Activated T-helper 1 cell treated with anti-CD3 and anti-CD28 coated beads, Interleukin-12 subunit alpha, Interleukin-12 subunit beta, Interleukin-2, Interleukin-4 antibody, amounts not matched to agents 30 ng/mL and 10 ng/mL and 1 ng/mL, durations not matched to agents 14 hours and 24 hours and 36 hours (primary cell): Measurements from ENCODE around the gene INO80E. TPM values are rescaled to one million over a fixed set of nuclear protein-coding genes. Genes with fewer than 3 reads are reported as not detected.

Experiments
- DNase-seq: peaks from one replicate; pipeline ENCODE4 v3.0.0; 2021; ENCODE audit warnings: low spot score
- H3K27ac Mint-ChIP-seq: one replicate; pipeline ENCODE4 v1.8.0; 2021; ENCODE audit warnings: mild to moderate bottlenecking, mixed read lengths
- H3K27me3 Mint-ChIP-seq: one replicate; pipeline ENCODE4 v1.8.0; 2022; ENCODE audit warnings: mild to moderate bottlenecking, moderate library complexity, mixed read lengths; ENCODE audit not compliant: insufficient read depth
- H3K36me3 Mint-ChIP-seq: one replicate; pipeline ENCODE4 v1.8.0; 2021; ENCODE audit warnings: low read depth, mixed read lengths
- H3K4me1 Mint-ChIP-seq: one replicate; pipeline ENCODE4 v1.8.0; 2021; ENCODE audit warnings: low read depth, mixed read lengths
- H3K4me3 Mint-ChIP-seq: one replicate; pipeline ENCODE4 v1.8.0; 2021; ENCODE audit warnings: mild to moderate bottlenecking, moderate library complexity, mixed read lengths
- H3K9me3 Mint-ChIP-seq: one replicate; pipeline ENCODE4 v1.8.0; 2021; ENCODE audit warnings: mixed read lengths
- intact Hi-C: fragments of 100-400 bp; cut with micrococcal nuclease; formaldehyde crosslinking; loops from one replicate; pipeline ENCODE4 v1.15.1; 2024
- total RNA-seq: library from RNA; stranded (reverse); gene quantifications from 2 replicates; pipeline ENCODE4 v1.2.3, GENCODE V29; 2022

Gene INO80E
- total RNA-seq, 1 donor from 2014 or later: 137 TPM

DNA sequence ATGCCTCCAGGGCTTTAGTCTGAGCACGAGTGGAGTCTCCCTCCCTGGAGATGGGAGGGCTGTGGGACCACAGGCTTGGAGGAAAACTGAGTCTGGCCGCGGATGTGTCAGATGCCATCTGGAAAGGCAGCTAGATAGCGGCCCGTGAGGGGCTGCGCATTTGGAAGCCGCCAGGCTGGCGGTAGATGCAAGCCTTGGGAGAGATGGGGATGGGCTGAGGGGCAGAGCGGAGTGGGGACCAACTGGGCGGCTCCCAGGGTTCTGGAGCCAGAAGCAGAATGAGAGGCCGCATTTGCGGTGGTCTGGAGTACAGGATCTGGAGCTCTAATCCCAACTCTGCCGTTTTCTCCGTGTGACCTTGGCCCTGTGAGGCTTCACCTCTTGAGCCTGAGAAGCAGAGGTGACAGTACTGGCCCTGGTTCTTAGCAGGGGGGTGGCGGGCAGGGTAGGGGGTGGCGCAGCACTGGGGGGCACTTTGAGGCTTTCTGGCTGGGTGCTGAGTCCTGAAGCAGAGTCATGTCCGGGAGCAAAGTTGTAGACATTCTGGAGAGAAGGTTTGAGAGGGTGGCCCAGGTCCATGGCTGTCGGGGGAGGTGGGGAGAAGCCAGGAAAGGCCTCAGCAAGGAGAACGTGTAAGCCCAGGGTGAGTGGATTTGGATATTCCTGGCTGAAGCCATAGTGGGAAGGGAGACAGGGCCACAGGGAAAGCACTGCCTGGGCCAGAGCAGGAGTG is 6.7 kb downstream of the INO80E start:
- Mint-ChIP-seq H3K27ac (peak overlapping the region; percentile 36), H3K9me3 (no peaks in the 10 kb centered on the region), H3K36me3 (peaks cover 31% of the 10 kb centered on the region), H3K27me3 (peaks cover 2% of the 10 kb centered on the region), H3K4me3 (no peak overlapping the region), H3K4me1 (peaks cover 18% of the 10 kb centered on the region)
- intact Hi-C loops: no loop called here
- DNase-seq: no peak

DNA sequence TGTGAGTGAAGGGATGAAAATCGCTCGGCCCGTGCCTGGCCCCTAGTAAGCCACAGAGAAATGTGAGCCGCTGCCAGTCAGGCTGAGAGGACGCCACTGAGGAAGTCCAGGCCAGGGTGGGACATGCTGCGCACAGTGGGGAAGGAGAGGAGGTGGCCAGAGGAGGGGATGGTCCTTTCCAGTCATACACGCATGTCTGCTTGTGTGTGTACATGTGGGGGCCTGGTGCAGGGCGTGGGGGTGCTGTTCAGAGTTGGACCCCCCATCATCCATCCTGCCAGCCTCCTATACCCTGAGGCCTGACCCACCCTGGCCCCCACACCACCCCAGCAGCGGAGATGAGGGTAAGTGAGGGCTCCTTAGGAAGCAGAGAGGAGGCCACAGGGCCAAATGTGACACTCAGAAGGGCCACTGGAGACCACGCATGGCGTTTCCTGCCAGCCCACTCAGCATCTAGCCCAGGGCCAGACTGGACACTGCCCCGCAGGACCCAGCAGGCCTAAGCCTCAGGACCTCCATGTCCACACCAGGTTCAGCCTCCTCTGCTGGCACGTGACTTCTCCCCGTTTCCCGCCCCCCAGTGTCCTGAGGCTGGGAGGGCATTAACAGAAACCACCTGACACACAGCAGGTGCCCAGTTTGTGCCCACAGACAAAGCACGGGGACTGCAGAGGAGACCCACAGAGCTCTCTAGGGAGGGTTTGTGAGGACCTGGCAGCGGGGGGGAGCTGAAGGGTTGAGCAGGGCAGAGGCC is 7.8 kb downstream of the INO80E start:
- Mint-ChIP-seq H3K36me3 (peaks cover 22% of the 10 kb centered on the region), H3K27me3 (peaks cover 7% of the 10 kb centered on the region), H3K4me3 (no peak overlapping the region), H3K4me1 (peaks cover 10% of the 10 kb centered on the region), H3K9me3 (no peaks in the 10 kb centered on the region), H3K27ac (no peak overlapping the region)
- no peak for DNase-seq
- intact Hi-C loops: no loop called here

DNA sequence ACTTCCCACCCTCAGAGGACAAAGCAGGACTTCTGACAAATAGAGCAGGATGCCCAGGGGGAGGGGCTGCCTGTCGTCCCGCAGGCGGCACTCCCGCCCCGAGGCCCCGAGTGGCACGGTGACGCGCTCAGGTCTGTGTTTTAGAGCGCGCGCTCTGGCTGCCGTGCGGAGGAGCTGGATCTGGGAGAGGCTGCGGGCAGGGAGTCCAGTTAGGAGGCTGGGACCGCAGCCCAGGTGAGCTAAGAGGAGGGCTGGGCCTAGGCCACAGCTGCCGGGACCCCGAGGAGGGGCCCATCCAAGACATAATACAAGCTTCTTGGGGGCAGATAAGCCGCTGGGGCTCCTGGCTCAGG is 8.4 kb downstream of the INO80E start:
- no peak overlapping the region for H3K4me3 Mint-ChIP-seq
- peaks cover 5% of the 10 kb centered on the region for H3K4me1 Mint-ChIP-seq
- DNase-seq: no peak
- peaks cover 20% of the 10 kb centered on the region for H3K36me3 Mint-ChIP-seq
- no peaks in the 10 kb centered on the region for H3K9me3 Mint-ChIP-seq
- intact Hi-C loops: no loop called here
- no peak overlapping the region for H3K27ac Mint-ChIP-seq
- H3K27me3 Mint-ChIP-seq: peaks cover 9% of the 10 kb centered on the region

DNA sequence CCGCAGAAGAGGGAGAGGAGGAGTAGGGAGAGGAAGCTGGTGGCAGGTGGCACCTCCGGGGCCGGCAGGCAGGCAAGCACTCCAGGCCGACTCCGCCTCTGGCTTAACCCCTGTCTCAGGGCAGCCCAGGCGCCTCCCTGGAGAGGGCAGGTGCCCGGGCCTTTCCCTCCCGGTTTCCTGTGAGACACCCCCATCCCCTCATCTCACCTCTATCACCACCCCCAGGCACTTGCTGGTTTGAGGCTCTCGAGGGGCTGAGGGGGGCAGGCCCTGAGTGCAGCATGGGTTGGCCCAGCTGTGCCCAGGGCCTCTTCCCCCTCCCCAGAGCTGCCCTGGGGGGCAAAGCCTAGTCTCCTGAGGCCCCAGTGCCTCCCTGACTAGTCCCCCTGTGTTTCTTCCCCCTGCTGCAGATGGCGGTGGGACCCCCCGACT is 8.8 kb downstream of the INO80E start:
- H3K36me3 Mint-ChIP-seq: peaks cover 15% of the 10 kb centered on the region
- no peak overlapping the region for H3K4me3 Mint-ChIP-seq
- H3K27me3 Mint-ChIP-seq: peaks cover 11% of the 10 kb centered on the region
- no peaks in the 10 kb centered on the region for H3K9me3 Mint-ChIP-seq
- no peak overlapping the region for H3K27ac Mint-ChIP-seq
- peaks cover under 1% of the 10 kb centered on the region for H3K4me1 Mint-ChIP-seq
- no peak for DNase-seq
- intact Hi-C loops: loop anchor here (5.0 kb wide), 1 partner anchor 303 kb away; no protein-coding TSS in a partner anchor

DNA sequence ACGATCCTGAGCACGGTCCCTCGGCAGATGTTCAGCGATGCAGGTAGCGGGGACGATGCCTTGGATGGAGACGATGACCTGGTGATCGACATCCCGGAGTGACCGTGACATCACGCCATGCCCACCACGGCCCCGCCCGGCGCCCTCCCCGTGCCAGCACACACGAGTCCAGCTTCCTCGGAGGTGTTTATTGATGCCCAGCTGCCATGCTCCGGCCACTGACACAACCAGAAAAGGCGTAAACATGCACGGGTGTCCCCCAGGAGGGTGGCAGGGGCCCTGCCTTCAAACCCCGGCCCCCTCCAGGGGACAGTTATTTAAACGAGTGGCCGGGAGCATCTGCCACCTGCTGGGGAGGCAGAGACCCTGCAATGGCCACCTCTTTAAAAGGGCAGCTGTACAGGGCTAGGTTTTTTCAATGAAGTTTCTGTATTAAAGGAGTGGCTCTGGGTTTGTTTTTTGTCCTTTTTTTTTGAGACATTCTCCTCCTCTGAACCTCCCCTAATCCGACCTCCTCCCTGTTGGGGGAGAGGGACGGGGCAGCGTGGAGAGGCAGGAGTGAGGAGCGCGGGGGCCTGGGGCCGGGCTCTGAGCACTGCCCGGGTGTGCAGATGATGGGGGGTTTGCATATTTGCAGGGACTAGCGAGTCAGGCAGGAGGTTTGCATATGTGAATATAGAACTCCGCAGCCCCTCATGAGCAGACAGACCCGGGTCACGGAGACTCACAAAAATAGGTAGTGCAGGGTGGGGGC is 9.5 kb downstream of the INO80E start:
- H3K27ac Mint-ChIP-seq: no peak overlapping the region
- peaks cover 14% of the 10 kb centered on the region for H3K27me3 Mint-ChIP-seq
- no peaks in the 10 kb centered on the region for H3K9me3 Mint-ChIP-seq
- peaks cover 12% of the 10 kb centered on the region for H3K36me3 Mint-ChIP-seq
- DNase-seq: no peak
- intact Hi-C loops: loop anchor here (5.0 kb wide), 1 partner anchor 303 kb away; no protein-coding TSS in a partner anchor
- no peaks in the 10 kb centered on the region for H3K4me1 Mint-ChIP-seq
- no peak overlapping the region for H3K4me3 Mint-ChIP-seq

DNA sequence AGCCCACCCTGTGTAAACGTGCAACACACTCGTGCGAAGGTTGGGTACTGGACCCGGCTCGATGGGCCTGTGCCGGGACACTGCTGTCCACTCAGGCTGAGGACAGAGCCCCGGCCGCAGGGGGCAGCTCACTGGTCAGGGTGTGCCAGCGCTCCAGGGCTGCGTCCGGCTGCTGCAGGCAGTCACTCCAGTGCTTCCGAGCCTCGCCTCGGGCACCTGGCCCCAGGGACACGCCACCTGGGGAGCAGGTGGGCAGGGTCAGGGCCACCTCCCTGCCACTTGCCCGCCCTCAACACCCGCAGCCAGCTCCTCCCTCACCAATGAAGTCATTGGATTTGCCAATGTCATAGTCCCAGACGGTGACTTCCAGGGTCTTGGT is 10.0 kb downstream of the INO80E start:
- Mint-ChIP-seq H3K9me3 (no peaks in the 10 kb centered on the region), H3K36me3 (peaks cover 12% of the 10 kb centered on the region), H3K4me1 (no peaks in the 10 kb centered on the region), H3K4me3 (no peak overlapping the region), H3K27ac (no peak overlapping the region), H3K27me3 (peaks cover 15% of the 10 kb centered on the region)
- intact Hi-C loops: loop anchor here (5.0 kb wide), 1 partner anchor 304 kb away; no protein-coding TSS in a partner anchor
- DNase-seq: no peak

DNA sequence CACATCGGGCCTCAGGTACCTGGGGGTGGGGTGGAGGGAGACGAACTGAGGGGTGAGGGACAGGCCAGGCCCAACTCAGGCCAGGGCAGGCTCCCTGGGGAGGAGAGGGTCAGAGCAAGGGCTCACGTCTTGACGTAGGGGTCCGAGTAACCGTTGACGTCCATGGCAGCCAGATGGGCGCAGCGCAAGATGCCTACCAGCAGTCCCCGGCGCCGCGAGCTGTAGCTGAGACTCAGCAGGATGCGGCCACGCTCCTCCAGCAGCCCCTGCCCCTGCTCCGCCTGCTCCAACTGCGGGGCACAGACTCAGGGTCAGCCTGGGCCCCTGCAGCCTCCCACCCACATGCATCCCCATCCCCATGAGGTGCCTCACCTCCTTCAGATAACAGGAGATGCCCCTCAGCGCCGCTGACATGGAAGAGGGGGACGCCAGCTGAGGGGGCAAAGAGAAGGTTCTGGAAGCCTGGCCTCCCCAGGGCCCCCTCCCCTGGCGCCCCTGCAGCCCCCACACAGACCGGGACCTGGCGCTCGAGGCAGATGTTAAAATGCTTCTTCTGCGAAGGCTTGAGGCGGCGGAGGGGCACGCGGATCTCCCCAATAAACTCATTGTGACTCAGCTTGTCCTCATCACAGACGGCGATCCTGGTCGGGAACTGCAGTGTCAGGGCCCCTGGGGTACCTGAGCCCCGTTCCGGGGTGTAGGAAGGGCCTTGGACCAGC is 10.8 kb downstream of the INO80E start:
- H3K36me3 Mint-ChIP-seq: peaks cover 8% of the 10 kb centered on the region
- peaks cover 20% of the 10 kb centered on the region for H3K27me3 Mint-ChIP-seq
- H3K9me3 Mint-ChIP-seq: no peaks in the 10 kb centered on the region
- H3K4me3 Mint-ChIP-seq: no peak overlapping the region
- intact Hi-C loops: loop anchor here (5.0 kb wide), 1 partner anchor 305 kb away; no protein-coding TSS in a partner anchor
- peaks cover 2% of the 10 kb centered on the region for H3K4me1 Mint-ChIP-seq
- no peak overlapping the region for H3K27ac Mint-ChIP-seq
- DNase-seq: no peak

DNA sequence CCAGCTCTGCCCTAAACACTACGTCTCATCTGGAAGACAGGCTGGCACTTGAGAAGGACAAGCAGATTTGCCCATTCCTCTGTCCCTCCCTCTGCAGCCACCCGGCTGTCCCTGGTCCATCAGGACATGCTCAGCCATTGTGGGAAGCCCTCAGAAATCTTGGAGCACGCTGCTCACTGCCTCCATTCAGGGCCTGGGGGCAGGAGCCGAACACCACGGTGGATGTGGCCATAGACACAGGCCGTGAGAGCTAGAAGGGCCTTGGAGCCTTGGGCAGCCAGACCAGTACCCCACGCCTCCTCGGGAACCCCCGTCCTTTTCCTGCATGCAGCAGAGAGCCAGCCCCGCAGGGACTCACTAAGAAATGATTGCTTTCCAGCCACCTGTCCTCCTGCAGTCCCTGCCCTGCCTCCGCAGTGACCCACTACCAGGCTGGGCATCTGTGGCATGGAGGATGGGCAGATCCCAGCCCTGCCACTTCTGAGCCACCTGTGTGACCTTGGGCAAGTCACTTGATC is 11.4 kb downstream of the INO80E start:
- Mint-ChIP-seq H3K4me1 (peaks cover 6% of the 10 kb centered on the region), H3K9me3 (no peaks in the 10 kb centered on the region), H3K36me3 (peaks cover 3% of the 10 kb centered on the region), H3K4me3 (no peak overlapping the region), H3K27ac (no peak overlapping the region), H3K27me3 (peaks cover 25% of the 10 kb centered on the region)
- intact Hi-C loops: loop anchor here (5.0 kb wide), 1 partner anchor 305 kb away; no protein-coding TSS in a partner anchor
- no peak for DNase-seq

DNA sequence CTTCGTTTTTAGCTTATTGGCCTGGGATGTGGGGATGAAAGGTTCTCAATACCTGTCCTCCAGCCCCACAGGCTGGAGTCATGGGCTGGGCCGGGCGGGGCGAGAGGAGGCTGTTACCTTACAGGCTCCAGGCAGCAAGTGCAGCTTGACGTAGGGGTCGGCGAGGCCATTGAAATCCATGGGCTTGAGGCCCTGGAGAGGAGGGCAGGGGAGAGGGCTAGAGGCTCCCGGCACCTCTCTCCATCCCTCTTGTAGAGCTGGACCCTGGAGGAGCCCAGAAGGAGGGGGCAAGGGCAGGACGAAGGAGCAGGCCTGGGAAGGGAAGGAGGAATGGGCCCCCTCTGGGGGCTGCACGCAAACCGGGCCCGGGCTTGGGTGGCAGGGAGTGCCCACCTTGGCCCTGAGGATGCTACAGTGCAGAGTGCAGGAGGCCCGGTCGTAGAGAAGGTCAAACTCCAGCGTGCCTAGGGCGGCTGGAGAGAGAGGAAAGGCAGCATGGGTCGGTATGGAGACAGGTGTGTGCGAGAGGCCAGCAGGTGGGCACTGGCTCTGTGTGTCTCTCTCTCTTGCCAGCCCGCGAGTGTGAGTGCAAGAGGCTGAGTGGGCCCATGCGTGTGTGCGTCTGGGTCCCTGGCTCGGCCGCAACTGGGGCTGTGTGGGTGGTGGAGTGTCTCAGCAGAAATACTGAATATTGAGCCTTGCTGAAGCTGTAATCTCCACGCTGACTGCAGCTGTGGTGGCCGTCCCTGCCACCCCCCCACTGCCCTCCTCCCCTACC is 13.2 kb downstream of the INO80E start:
- Mint-ChIP-seq H3K36me3 (no peaks in the 10 kb centered on the region), H3K27ac (no peak overlapping the region), H3K4me1 (peaks cover 6% of the 10 kb centered on the region), H3K4me3 (no peak overlapping the region), H3K9me3 (no peaks in the 10 kb centered on the region), H3K27me3 (peaks cover 29% of the 10 kb centered on the region)
- intact Hi-C loops: loop anchor here (5.0 kb wide), 1 partner anchor 307 kb away; no protein-coding TSS in a partner anchor
- no peak for DNase-seq

DNA sequence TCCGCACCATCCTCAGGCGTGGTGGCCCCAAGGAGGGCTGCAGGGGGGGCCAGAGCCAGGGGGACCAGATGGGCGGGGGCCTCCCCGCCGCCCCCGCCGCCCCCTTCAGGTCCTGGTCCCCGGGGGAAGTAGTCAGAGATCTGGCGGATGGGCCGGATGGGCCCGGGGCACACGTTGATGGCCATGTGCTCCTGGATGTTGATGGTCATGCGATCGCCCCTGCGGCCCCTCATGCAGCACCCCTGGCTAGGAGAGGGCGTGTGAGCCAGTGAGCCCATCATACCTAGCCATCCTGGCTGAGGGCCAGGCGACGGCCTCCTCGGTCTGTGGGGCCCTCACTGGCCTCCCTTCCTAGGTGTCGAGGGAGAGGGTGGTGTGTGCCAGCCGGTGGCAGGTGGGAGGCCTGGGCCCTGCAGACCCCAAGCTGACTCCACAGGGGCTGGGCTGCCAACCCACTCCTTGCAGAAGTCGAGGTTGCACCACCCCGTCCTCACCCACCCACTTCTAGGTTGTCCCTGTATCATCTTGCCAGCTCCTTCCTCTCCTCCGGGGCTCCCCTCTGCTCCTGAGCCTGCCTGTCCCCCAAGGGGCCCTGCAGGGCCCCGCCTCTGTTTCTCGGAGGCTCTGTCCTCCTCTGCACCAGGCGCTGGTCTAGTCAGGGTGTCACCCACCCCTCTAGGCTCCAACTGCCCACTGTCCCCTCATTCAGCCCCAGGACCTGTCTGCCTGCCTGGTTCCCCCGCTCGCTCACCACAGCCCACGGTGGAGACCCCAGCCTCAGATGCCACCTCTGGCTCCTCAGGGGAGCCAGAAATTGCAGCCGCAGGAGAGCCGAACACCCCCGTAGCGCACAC is 14.2 kb downstream of the INO80E start:
- H3K4me1 Mint-ChIP-seq: peaks cover 6% of the 10 kb centered on the region
- H3K36me3 Mint-ChIP-seq: no peaks in the 10 kb centered on the region
- intact Hi-C loops: loop anchor here (5.0 kb wide), 1 partner anchor 308 kb away; no protein-coding TSS in a partner anchor
- peaks cover 29% of the 10 kb centered on the region for H3K27me3 Mint-ChIP-seq
- DNase-seq: no peak
- peak overlapping the region; percentile 64 for H3K4me3 Mint-ChIP-seq
- no peak overlapping the region for H3K27ac Mint-ChIP-seq
- H3K9me3 Mint-ChIP-seq: no peaks in the 10 kb centered on the region
